OCI-LY7 (cell line): ENCODE measurements around the gene TYW1B. TPM values are rescaled to one million over a fixed set of nuclear protein-coding genes. Genes with fewer than 3 reads are reported as not detected.
A peak's percentile ranks its signal among the peaks of the same experiment; 100 is the strongest.
"Not testable (repeated sequence)": the region's sequence is repeated elsewhere in the genome, so short reads cannot be mapped to it uniquely, and the experiment has no call there.

ENCODE experiments used
- BruUV-seq: library from RNA; stranded (reverse); fragments of 400-500 nt; replicated peaks from 2 replicates; lab custom pipeline; 2021; lab: Mats Ljungman, UMichigan
- CTCF ChIA-PET: fragments of 300-600 bp; sonication (Branson Sonifier 250); formaldehyde crosslinking; loops from one replicate; lab custom pipeline; 2022; ENCODE audit warnings: antibody characterized with exemption; ENCODE audit not compliant: unreplicated experiment; lab: Charles Lee
- POLR2A ChIA-PET: fragments of 300-600 bp; sonication (Branson Sonifier 250); formaldehyde crosslinking; loops from one replicate; lab custom pipeline; 2022; ENCODE audit warnings: antibody characterized with exemption; lab: Charles Lee
- DNase-seq: peaks from one replicate; pipeline ENCODE4 v3.0.0-alpha.2; 2015; ENCODE audit warnings: low spot score
- H2AFZ ChIP-seq: fragments of 200-600 bp; sonication (generic), shearing (Covaris generic); 2 replicates; pipeline ENCODE4 v1.6.1; 2014; ENCODE audit warnings: mild to moderate bottlenecking, antibody characterized with exemption, low read length, moderate library complexity
- H3K27ac ChIP-seq: fragments of 200-600 bp; sonication (generic); 2 replicates; pipeline ENCODE4 v1.5.1; 2014; ENCODE audit warnings: mixed run types, low read depth, mild to moderate bottlenecking, moderate library complexity, low read length, inconsistent platforms; ENCODE audit not compliant: poor library complexity, severe bottlenecking
- H3K36me3 ChIP-seq: fragments of 200-600 bp; sonication (generic); 2 replicates; pipeline ENCODE4 v1.6.1; 2014; ENCODE audit warnings: mild to moderate bottlenecking, antibody characterized with exemption, low read length, moderate library complexity, mixed read lengths; ENCODE audit not compliant: insufficient read depth
- H3K4me1 ChIP-seq: fragments of 200-600 bp; sonication (generic); 2 replicates; pipeline ENCODE4 v1.5.1; 2014; ENCODE audit warnings: mild to moderate bottlenecking, low read length; ENCODE audit not compliant: insufficient read depth, poor library complexity, severe bottlenecking
- H3K4me2 ChIP-seq: fragments of 200-600 bp; sonication (generic); 2 replicates; pipeline ENCODE4 v1.6.1; 2014; ENCODE audit warnings: mild to moderate bottlenecking, low read length
- H3K4me3 ChIP-seq: fragments of 200-600 bp; sonication (generic); 2 replicates; pipeline ENCODE4 v1.5.1; 2014; ENCODE audit warnings: mild to moderate bottlenecking, low read depth, low read length; ENCODE audit not compliant: poor library complexity, severe bottlenecking
- H3K79me2 ChIP-seq: fragments of 200-600 bp; sonication (generic); 2 replicates; pipeline ENCODE4 v1.6.1; 2016; ENCODE audit warnings: low read depth, mild to moderate bottlenecking, low read length, moderate library complexity, mixed read lengths; ENCODE audit not compliant: insufficient read depth
- H3K9me2 ChIP-seq: fragments of 200-600 bp; sonication (generic); 2 replicates; pipeline ENCODE4 v1.6.1; 2016; ENCODE audit warnings: mild to moderate bottlenecking, low read length, mixed read lengths; ENCODE audit not compliant: insufficient read depth
- H3K9me3 ChIP-seq: fragments of 200-600 bp; sonication (generic); 2 replicates; pipeline ENCODE4 v1.6.1; 2014; ENCODE audit warnings: mild to moderate bottlenecking, mixed run types, low read length, mixed read lengths
- H4K20me1 ChIP-seq: fragments of 200-600 bp; sonication (generic); 2 replicates; pipeline ENCODE4 v1.6.1; 2014; ENCODE audit warnings: mild to moderate bottlenecking, antibody characterized with exemption, low read length, moderate library complexity, mixed read lengths; ENCODE audit not compliant: insufficient read depth
- CTCF ChIP-seq: fragments of 200-600 bp; sonication (generic); conservative IDR thresholded peaks from 2 replicates; pipeline ENCODE4 v1.5.1; 2014; ENCODE audit warnings: mild to moderate bottlenecking, antibody characterized with exemption, low read length, moderate library complexity, mixed read lengths
- intact Hi-C: fragments of 100-400 bp; cut with micrococcal nuclease; formaldehyde crosslinking; loops from one replicate; pipeline ENCODE4 v1.10.0; 2022; ENCODE audit not compliant: unreplicated experiment
- total RNA-seq, 2 experiments: library from RNA; depleted of rRNA in 1 of 2; stranded (reverse); fragments of >200 nt in 1 of 2; shearing (Covaris generic) in 1 of 2; gene quantifications; 2 replicates each; pipeline ENCODE4 v1.2.3, GENCODE V29; 2014 to 2022

Gene TYW1B
- total RNA-seq, 2 experiments from 2014 or later = 5.1 to 7.2 TPM

GRCh38 chr7:72837291-72837690 is 9.3 kb upstream of the TYW1B start:
- CTCF ChIA-PET, H3K4me3 ChIP-seq, H3K79me2 ChIP-seq, H3K9me2 ChIP-seq, H4K20me1 ChIP-seq, H3K27ac ChIP-seq, BruUV-seq, H3K4me1 ChIP-seq, H3K4me2 ChIP-seq, H2AFZ ChIP-seq, intact Hi-C loops, DNase-seq: not testable (repeated sequence)
- H3K36me3 ChIP-seq = peaks cover 72% of the 10 kb centered on the region
- H3K9me3 ChIP-seq = peaks cover 10% of the 10 kb centered on the region
- POLR2A ChIA-PET = interaction anchor here (0.6 kb wide), 1 partner anchor 512 kb away, joined by 4 read pairs; no protein-coding TSS in a partner anchor

DNA sequence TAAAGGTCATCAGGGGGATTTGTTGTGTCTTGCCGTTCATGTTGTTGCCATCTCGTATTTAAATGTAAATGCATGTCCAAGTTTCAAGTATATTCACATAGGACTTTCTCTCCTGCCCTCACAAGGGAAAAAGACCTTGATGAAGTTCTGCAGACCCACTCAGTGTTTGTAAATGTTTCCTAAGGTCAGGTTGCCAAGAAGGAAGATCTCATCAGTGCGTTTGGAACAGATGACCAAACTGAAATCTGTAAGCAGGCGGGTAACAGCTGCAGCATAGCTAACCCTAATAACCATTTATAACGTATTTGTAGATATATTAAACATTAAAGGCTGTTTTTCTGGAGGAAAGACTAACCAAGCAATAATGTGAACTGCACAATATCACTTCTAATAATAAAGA is 2.6 kb upstream of the TYW1B start:
- peaks cover 48% of the 10 kb centered on the region for H3K79me2 ChIP-seq
- peaks cover 11% of the 10 kb centered on the region for H3K4me1 ChIP-seq
- H3K36me3 ChIP-seq = peaks cover 41% of the 10 kb centered on the region
- peak overlapping the region; percentile 46 for H3K4me2 ChIP-seq
- H3K9me2 ChIP-seq, DNase-seq, H2AFZ ChIP-seq, H3K27ac ChIP-seq, H4K20me1 ChIP-seq, H3K9me3 ChIP-seq, intact Hi-C loops, POLR2A ChIA-PET, CTCF ChIA-PET: not testable (repeated sequence)
- H3K4me3 ChIP-seq = peak overlapping the region; percentile 74
- TSS peak; percentile 64 for BruUV-seq

DNA sequence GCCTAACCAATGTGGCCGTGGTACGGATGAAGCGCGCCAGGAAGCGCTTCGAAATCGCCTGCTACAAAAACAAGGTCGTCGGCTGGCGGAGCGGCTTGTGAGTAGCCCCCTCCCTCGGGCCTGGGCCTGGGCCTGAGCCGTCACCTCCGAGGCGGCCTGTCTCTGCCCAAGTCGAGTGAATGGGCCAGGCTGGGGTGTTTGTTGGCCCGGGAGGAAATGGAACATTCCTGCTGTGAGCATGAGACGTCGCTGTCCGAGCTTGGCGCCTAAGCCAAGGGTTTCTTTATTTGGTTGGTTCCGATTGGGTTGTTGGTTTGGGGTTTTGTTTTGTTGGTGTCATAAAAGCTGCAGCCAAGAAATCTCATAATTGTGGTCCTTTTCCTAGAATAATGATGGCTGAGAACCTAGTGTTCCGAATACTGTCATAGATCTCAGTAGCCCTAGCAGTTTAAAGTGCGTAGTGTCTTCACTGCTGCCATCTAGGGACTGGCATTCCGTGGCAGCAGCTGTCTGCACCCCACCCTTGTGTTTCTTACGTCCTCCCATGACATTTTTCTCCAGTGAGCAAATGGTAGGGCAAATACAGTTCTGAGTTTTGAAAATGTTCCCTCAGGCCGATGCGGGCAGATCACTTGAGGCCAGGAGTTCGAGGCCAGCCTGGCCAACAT is 1.8 kb upstream of the TYW1B start:
- TF ChIP-seq CTCF = peak; percentile 72
- intact Hi-C loops = loop anchor here (2.0 kb wide), 1 partner anchor 95 kb away; the partner anchor contains the start of gene POM121

GRCh38 chr7:72829291-72829686 is 1.3 kb upstream of the TYW1B start:
- Histone ChIP-seq H3K79me2 (peaks cover 48% of the 10 kb centered on the region), H3K27ac (peak overlapping the region; percentile 61), H3K36me3 (peaks cover 34% of the 10 kb centered on the region), H3K4me2 (peak overlapping the region; percentile 46), H3K4me1 (peaks cover 11% of the 10 kb centered on the region), H3K4me3 (peak overlapping the region; percentile 74), H2AFZ (peak overlapping the region; percentile 45; the same call in 1 of the 2 replicates)
- H3K9me3 ChIP-seq, BruUV-seq, H4K20me1 ChIP-seq, H3K9me2 ChIP-seq: not testable (repeated sequence)
- DNase-seq = peak; percentile 99
- ChIA-PET CTCF (interaction anchor here (0.5 to 1.3 kb wide), 2 partner anchors 86 to 749 kb away, joined by 3 read pairs; partner anchors contain the start of gene TBL2), POLR2A (interaction anchor here (0.6 to 1.2 kb wide), 2 partner anchors 11 to 70 kb away, joined by 3 read pairs; no protein-coding TSS in a partner anchor)
- intact Hi-C loops = loop anchor here (2.0 kb wide), 1 partner anchor 96 kb away; the partner anchor contains the start of gene POM121

More for the DNA sequence above, 1.8 kb upstream of the TYW1B start:
- ChIA-PET CTCF (interaction anchor here (0.5 to 1.3 kb wide), 2 partner anchors 85 to 748 kb away, joined by 3 read pairs; partner anchors contain the start of gene TBL2), POLR2A (interaction anchor here (0.6 to 1.2 kb wide), 2 partner anchors 12 to 69 kb away, joined by 3 read pairs; no protein-coding TSS in a partner anchor)
- Histone ChIP-seq H3K4me3 (peak overlapping the region; percentile 74), H3K27ac (peak overlapping the region; percentile 61), H3K36me3 (peaks cover 40% of the 10 kb centered on the region), H2AFZ (peak overlapping the region; percentile 45; the same call in 1 of the 2 replicates), H3K79me2 (peaks cover 48% of the 10 kb centered on the region), H3K4me2 (peak overlapping the region; percentile 46), H3K4me1 (peaks cover 11% of the 10 kb centered on the region)
- H4K20me1 ChIP-seq, H3K9me2 ChIP-seq, BruUV-seq, H3K9me3 ChIP-seq: not testable (repeated sequence)
- peak; percentile 55 for DNase-seq
